ENCODE results near the gene KDM1A.
"Not testable (repeated sequence)": the region's sequence is repeated elsewhere in the genome, so short reads cannot be mapped to it uniquely, and the experiment has no call there.

- TF ChIP-seq, protein P1, sequence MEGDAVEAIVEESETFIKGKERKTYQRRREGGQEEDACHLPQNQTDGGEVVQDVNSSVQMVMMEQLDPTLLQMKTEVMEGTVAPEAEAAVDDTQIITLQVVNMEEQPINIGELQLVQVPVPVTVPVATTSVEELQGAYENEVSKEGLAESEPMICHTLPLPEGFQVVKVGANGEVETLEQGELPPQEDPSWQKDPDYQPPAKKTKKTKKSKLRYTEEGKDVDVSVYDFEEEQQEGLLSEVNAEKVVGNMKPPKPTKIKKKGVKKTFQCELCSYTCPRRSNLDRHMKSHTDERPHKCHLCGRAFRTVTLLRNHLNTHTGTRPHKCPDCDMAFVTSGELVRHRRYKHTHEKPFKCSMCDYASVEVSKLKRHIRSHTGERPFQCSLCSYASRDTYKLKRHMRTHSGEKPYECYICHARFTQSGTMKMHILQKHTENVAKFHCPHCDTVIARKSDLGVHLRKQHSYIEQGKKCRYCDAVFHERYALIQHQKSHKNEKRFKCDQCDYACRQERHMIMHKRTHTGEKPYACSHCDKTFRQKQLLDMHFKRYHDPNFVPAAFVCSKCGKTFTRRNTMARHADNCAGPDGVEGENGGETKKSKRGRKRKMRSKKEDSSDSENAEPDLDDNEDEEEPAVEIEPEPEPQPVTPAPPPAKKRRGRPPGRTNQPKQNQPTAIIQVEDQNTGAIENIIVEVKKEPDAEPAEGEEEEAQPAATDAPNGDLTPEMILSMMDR (optimal IDR thresholded peaks at IDR 0.05 in 1 of 3, IDR thresholded peaks at IDR 0.05 in 1 of 3, conservative IDR thresholded peaks at IDR 0.05 in 1 of 3; ENCODE audit: extremely low read depth in 1 of 3, insufficient read depth in 2 of 3, low read length in 3 of 3): not testable (repeated sequence)
- not testable (repeated sequence) for TF ChIP-seq EZH2 (IDR thresholded peaks at IDR 0.05; ENCODE audit: low read length)
These were observed 26.9 kb upstream of the KDM1A start for GRCh38 chr1:22992384-22992783.
